Activated B cell treated with CpG ODN at 0.5 μM for 24 hours (primary cell): Measurements from ENCODE around the gene BPTF. TPM values are rescaled to one million over a fixed set of nuclear protein-coding genes. Genes with fewer than 3 reads are reported as not detected.
"Not testable (repeated sequence)": the region's sequence is repeated elsewhere in the genome, so short reads cannot be mapped to it uniquely, and the experiment has no call there.

Source experiments
- ATAC-seq: fragments of 200-7000 bp; cut with Tn5 transposase; one replicate; pipeline ENCODE4 v1.10.0; 2021; ENCODE audit warnings: low read depth, mild to moderate bottlenecking, moderate library complexity
- CTCF ChIA-PET: fragments of 350-600 bp; sonication (Branson Sonifier 250); formaldehyde crosslinking; loops from one replicate; lab custom pipeline; 2021; ENCODE audit warnings: antibody characterized with exemption; lab: Charles Lee
- POLR2A ChIA-PET: fragments of 350-600 bp; sonication (Branson Sonifier 250); formaldehyde crosslinking; loops from one replicate; lab custom pipeline; 2021; ENCODE audit warnings: antibody characterized with exemption; lab: Charles Lee
- DNase-seq: peaks from one replicate; pipeline ENCODE4 v3.0.0; 2022
- H3K27ac Mint-ChIP-seq: one replicate; pipeline ENCODE4 v1.8.0; 2020; ENCODE audit warnings: mixed read lengths
- H3K27me3 Mint-ChIP-seq: one replicate; pipeline ENCODE4 v1.8.0; 2021; ENCODE audit warnings: mixed read lengths
- H3K36me3 Mint-ChIP-seq: one replicate; pipeline ENCODE4 v1.8.0; 2021; ENCODE audit warnings: low read depth, mixed read lengths
- H3K4me1 Mint-ChIP-seq: one replicate; pipeline ENCODE4 v1.8.0; 2021; ENCODE audit warnings: mixed read lengths
- H3K4me3 Mint-ChIP-seq: one replicate; pipeline ENCODE4 v1.8.0; 2020; ENCODE audit warnings: mild to moderate bottlenecking, mixed read lengths
- H3K9me3 Mint-ChIP-seq: one replicate; pipeline ENCODE4 v1.8.0; 2020; ENCODE audit warnings: mixed read lengths
- CTCF ChIP-seq: fragments of 200-600 bp; IDR thresholded peaks from one replicate; pipeline ENCODE4 v1.8.0; 2022; ENCODE audit warnings: antibody characterized with exemption, mild to moderate bottlenecking
- intact Hi-C: fragments of 100-400 bp; cut with micrococcal nuclease; formaldehyde crosslinking; loops from one replicate; pipeline ENCODE4 v1.15.1; 2024
- total RNA-seq: library from RNA; stranded (reverse); gene quantifications from 2 replicates; pipeline ENCODE4 v1.2.3, GENCODE V29; 2022

Gene BPTF
- total RNA-seq, 1 donor from 2014 or later = 174 TPM

GRCh38 chr17:68013385-68013784, 188.1 kb downstream of the BPTF start:
- ChIA-PET CTCF (no interaction called here), POLR2A (no interaction called here)
- no peak for TF ChIP-seq CTCF
- H3K4me3 Mint-ChIP-seq = no peak overlapping the region
- H3K27me3 Mint-ChIP-seq = peaks cover 5% of the 10 kb centered on the region
- ATAC-seq (no peak), DNase-seq (no peak)
- no peak overlapping the region for H3K27ac Mint-ChIP-seq
- no peaks in the 10 kb centered on the region for H3K9me3 Mint-ChIP-seq
- no peaks in the 10 kb centered on the region for H3K36me3 Mint-ChIP-seq
- intact Hi-C loops = no loop called here
- H3K4me1 Mint-ChIP-seq = peaks cover 5% of the 10 kb centered on the region

GRCh38 chr17:68015081-68015723, 189.9 kb downstream of the BPTF start:
- intact Hi-C loops = no loop called here
- ChIA-PET CTCF (no interaction called here), POLR2A (interaction anchor here (0.6 kb wide), 1 partner anchor 731 kb away, joined by 6 read pairs; no protein-coding TSS in a partner anchor)
- TF ChIP-seq CTCF = no peak
- no peak for DNase-seq
- peaks cover 13% of the 10 kb centered on the region for H3K4me1 Mint-ChIP-seq
- H3K36me3 Mint-ChIP-seq = peaks cover 4% of the 10 kb centered on the region
- no peak overlapping the region for H3K27ac Mint-ChIP-seq
- no peak for ATAC-seq
- no peaks in the 10 kb centered on the region for H3K9me3 Mint-ChIP-seq
- H3K27me3 Mint-ChIP-seq = peaks cover 5% of the 10 kb centered on the region
- no peak overlapping the region for H3K4me3 Mint-ChIP-seq

DNA sequence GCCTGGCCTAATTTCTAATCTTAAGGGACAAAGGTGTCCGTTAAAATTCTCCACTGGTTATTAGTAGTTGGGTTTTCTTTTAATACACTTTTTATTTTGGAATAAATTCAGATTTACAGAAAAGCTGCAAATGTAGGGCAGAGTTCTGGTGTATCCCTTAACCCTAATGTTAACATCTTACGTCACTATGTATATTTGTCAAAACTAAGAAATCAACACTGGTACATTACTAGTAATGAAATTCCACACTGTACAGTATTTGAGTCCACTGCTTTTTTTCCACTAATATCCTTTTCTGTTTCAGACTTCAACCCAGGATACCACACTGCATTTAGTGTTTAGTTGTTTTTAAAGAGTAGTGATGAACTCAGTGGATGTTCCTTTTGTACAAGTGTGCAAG, 191.5 kb downstream of the BPTF start:
- Mint-ChIP-seq H3K27me3 (peaks cover 2% of the 10 kb centered on the region), H3K36me3 (peaks cover 4% of the 10 kb centered on the region), H3K9me3 (no peaks in the 10 kb centered on the region), H3K27ac (no peak overlapping the region), H3K4me1 (peaks cover 14% of the 10 kb centered on the region), H3K4me3 (no peak overlapping the region)
- DNase-seq (no peak), ATAC-seq (no peak)
- no peak for TF ChIP-seq CTCF
- ChIA-PET POLR2A (interaction anchor here (0.7 kb wide), 1 partner anchor 32 kb away, joined by 4 read pairs; no protein-coding TSS in a partner anchor), CTCF (no interaction called here)
- intact Hi-C loops = no loop called here

- intact Hi-C loops, CTCF ChIA-PET, H3K4me3 Mint-ChIP-seq: not testable (repeated sequence)
Observed at GRCh38 chr17:68018493-68018892, 193.2 kb downstream of the BPTF start.

GRCh38 chr17:68019336-68019674, 194.0 kb downstream of the BPTF start:
- ATAC-seq (no peak), DNase-seq (no peak)
- intact Hi-C loops = loop anchor here (1.0 kb wide), 1 partner anchor 438 kb away; the partner anchor contains the start of gene WIPI1
- Mint-ChIP-seq H3K9me3 (no peaks in the 10 kb centered on the region), H3K4me1 (peaks cover 14% of the 10 kb centered on the region), H3K36me3 (peaks cover 4% of the 10 kb centered on the region), H3K4me3 (peak overlapping the region; percentile 90), H3K27ac (peak overlapping the region; percentile 90), H3K27me3 (peaks cover 2% of the 10 kb centered on the region)
- ChIA-PET POLR2A (interaction anchor here (0.5 to 2.0 kb wide), 8 partner anchors 17 to 437 kb away, joined by 3 to 19 read pairs (median 4); partner anchors contain the start of genes C17orf58 and KPNA2), CTCF (interaction anchor here (1.2 to 1.8 kb wide), 2 partner anchors 9 to 17 kb away, joined by 5 to 7 read pairs; partner anchors contain the start of gene KPNA2)
- no peak for TF ChIP-seq CTCF

More at GRCh38 chr17:68018493-68018892, 193.2 kb downstream of the BPTF start:
- POLR2A ChIA-PET, H3K36me3 Mint-ChIP-seq, H3K27ac Mint-ChIP-seq, ATAC-seq, H3K27me3 Mint-ChIP-seq, H3K9me3 Mint-ChIP-seq, DNase-seq: not testable (repeated sequence)
- H3K4me1 Mint-ChIP-seq = peaks cover 14% of the 10 kb centered on the region
